NCI-H2196 treated with DMSO at 0.1 percent for 48 hours (cell line): ENCODE results near the gene STRADB.
"Not testable (repeated sequence)": the region's sequence is repeated elsewhere in the genome, so short reads cannot be mapped to it uniquely, and the experiment has no call there.

Experiments used
- DNase-seq: peaks from one replicate; lab custom pipeline; 2025; ENCODE audit not compliant: unreplicated experiment; lab: John Stamatoyannopoulos, UW

Gene STRADB

GRCh38 chr2:201451292-201452057, at the start of gene STRADB, which contains the start of gene TRAK2:
TSS of gene STRADB (plus strand) at chr2:201451740. CDS start at chr2:201454841, 3,101 bp downstream.
TSS of gene TRAK2 (minus strand) at chr2:201451458. CDS start at chr2:201420507, 30,951 bp downstream.
- peak; percentile 92 for DNase-seq

DNA sequence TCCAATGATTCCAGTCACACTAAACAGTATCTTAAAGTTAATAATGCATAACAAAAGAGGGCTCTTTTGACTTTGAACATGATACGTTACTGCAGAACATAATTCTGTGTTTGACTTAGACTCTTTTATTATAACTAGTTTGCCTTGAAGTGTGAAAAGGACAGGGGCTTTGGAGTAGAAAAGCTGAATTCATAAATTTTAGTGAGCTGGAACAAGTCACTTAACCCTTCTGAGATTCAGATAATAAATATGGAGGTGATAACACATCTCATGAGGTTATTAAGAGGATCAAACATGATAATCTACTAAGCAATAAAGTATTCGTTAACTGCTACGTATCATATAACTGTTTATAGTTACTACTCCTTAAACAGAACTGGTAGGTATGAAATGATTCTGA, 49.7 kb upstream of the STRADB start:
- no peak for DNase-seq

DNA sequence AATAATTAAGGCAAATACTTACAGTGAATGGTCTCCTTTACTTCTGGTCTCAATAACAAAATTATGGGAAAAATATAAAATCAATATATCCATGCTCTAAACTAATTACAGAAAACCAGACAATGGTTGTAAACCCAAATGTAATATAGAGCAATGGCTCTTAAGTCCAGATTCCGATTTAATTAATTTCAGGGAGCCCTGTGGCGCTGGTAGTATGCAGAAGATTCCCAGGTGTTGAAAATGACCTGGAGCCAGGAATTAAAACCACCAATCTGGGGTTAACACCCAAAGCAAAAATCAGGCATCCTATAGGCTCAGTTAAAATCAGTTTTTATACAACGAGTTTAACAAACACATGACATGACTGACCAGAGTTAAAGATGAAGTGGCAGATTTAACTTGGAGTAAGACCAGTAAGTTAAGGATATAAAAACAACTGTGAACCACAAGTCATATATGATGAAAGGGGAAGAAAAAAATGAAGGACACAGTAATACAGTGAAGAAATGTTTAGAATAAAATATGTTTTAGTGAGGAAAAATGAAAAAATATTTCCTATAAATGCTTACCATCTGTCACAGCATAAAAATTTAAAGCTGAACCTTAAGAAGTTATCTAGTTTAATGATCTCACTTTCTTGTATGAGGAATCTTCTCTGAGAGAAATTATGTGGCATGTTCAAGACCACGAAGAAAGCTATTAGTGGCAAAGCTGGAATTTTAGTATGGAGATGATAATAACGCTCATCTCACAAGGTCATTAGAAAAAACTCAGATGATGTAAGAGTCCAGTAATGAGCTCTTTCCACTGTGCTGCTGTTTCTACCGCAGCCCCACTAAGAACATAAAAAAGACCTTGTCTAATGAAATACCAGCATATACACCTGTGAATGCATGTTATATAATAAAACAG, 48.6 kb upstream of the STRADB start:
- no peak for DNase-seq

DNA sequence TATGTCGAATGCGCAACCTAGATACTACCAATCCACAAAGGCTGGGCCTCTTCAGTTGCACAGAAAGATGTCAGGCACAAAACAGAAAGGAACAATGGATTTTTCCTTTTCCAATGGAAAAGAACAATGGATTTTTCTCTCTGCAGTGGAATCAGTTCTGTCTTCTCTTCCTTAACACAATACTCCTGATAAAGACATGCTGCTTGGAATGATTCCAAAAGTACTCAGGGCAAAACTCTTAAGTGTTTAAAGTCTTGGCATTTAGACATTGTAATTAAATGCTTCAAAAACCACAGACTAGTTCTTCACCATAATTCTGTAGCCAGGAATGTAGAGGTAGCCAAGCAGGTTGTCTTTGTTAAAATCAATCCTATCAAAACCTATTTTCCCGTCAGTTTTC, 47.7 kb upstream of the STRADB start:
- no peak for DNase-seq

GRCh38 chr2:201404699-201405280, 46.8 kb upstream of the STRADB start:
- no peak for DNase-seq

GRCh38 chr2:201406077-201406662, 45.4 kb upstream of the STRADB start:
- DNase-seq: peak; percentile 9

DNA sequence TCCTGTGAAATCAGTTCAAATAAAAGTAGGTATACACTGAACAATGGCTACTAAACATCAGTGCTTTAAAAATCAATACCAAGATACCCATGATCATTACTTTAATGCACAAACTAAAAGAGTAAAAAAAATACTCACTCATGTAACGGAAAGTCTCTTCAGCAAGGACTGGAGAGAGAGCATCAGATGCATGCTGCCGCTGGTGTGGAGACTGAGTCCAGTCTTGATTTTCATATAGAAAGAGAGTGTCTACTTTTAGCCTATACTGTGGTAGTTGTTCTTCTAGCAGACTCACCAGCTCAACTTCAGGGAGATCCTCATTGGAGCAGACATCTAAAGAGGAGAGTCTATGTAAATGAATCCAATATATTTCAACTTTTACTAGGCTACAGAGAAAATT, 44.3 kb upstream of the STRADB start:
- DNase-seq: no peak

DNA sequence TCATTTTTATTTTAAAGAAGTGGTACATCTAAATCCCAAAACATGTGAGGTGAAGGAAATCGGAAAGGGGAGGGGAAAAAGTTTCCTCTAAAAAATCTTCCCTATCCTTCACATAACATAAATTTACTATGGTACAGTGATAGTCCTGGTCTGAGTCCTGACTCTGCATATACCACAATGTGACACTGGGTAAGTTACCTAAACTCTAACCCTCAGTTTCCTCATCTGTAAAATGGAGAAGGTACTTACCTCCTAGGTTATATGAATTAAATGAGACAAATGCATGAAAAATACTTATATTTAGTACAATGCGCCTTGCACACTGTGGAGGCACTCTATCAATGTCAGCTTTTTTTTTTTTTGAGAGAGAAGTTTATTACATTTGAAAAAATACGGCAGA, 42.6 kb upstream of the STRADB start:
- DNase-seq: no peak

- DNase-seq: no peak
Observed at GRCh38 chr2:201411421-201411820, 40.1 kb upstream of the STRADB start.

DNA sequence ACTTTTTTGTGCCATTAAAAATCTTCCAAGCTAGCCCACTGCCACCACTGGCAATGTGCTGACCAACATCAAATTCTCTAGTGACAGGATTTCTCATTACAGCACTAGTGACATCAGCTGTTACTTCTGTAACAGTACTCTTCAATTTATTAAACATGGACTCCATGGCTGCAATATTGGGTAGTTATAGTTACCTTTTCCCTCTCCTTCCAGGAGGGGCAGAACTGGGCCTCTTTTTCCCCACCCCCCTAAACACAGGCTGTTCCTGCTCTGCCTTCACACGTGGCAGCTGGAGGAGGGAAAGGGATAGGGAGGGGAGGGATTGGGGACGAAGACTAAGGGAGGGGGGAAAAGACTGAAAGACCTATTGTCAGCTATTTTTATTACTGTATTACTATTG, 38.4 kb upstream of the STRADB start:
- DNase-seq: no peak

- DNase-seq: no peak
Observed at GRCh38 chr2:201413552-201413951, 38.0 kb upstream of the STRADB start.

- no peak for DNase-seq
Observed at GRCh38 chr2:201414099-201415023, 37.2 kb upstream of the STRADB start.

DNA sequence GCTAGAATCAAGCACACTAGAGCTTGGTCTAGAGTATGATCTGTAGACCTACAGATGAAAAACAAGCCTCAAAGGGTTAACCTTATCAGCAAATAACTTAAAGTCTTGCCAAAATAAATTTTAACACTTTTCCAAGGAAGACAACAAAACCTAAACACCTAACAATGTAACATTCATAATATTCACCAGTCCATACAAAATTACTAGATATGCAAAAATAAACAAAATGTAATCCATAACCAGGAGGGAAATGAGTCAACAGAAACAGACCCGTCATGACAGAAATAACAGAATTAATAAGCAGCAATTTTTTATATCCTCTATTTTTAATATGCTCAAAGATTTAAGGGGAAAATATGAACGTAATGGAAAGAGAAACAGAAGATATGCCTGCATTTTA, 36.4 kb upstream of the STRADB start:
- no peak for DNase-seq

DNA sequence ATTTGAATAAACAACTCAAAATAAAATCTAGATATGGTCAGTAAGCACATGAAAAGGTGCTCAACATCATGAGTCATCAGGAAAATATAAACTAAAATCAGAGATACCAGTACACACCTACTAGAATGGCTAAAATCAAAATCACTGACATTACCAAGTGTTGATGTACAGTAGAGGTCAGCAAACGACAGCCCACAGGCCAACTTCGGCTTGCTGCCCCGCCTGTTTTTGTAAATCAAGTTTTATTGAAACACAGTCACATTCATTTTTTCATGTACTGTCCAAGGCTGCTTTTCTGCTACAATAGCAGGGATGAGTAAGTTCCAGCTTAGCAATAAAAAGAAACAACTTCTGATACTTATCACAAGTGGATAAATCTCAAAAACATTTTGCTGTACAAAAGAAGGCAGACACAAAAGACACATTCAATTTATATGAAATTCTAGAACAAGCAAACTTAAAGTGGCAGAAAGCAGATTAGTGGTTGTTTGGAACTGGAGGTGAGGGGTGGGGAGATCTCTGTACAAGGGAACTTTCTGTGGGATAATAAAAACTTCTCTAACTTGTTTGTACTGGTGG, 32.4 kb upstream of the STRADB start:
- no peak for DNase-seq

DNA sequence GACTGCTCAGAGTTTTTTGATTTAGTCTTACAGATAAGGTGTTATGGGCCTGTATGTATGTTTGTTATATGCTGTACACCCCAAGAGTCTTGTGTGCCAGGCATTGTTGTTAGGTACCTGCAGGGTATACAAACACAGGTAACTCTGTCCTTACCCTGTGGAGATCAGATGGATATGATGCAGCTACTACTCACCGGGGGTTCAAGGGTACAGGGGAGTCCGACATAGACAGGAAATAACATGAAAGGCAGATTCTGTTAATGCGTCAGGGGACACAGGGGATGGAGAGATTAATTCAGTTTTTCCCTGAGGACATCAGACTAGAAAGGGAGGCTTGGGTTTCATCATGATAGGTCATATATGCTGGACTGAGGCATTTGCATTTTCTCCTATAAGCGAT, 31.6 kb upstream of the STRADB start:
- no peak for DNase-seq

- no peak for DNase-seq
Observed at GRCh38 chr2:201420442-201421113, 31.0 kb upstream of the STRADB start.

GRCh38 chr2:201425952-201426351, 25.6 kb upstream of the STRADB start:
- DNase-seq: no peak

GRCh38 chr2:201428366-201428765, 23.2 kb upstream of the STRADB start:
- not testable (repeated sequence) for DNase-seq

GRCh38 chr2:201429835-201430234, 21.7 kb upstream of the STRADB start:
- not testable (repeated sequence) for DNase-seq
